Measurements from ENCODE around the gene SEC22A.

DNA sequence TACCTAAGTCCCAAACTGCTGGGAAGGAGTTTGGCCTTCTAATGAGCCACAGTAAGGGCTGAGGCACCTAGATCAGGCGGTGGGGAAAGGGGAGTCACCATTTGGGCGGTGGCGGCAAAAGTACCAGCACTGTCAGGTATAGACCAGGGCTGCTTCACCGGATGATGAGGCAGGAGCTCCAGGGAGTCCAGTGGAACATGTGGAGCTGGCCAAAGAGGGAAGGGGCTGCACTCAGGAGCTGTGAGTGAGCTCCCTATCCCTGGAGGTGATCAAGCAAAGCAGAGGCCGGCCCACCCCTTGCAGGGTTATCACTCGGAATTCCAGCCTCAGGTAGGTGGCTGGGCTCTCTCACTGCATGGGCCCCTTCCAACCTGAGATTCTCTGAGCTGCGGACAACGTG, 108.4 kb downstream of the SEC22A start:
- TF ChIP-seq KDM5A (IDR thresholded peaks at IDR 0.05; ENCODE audit: low read length): no peak
- TF ChIP-seq EZH2 (IDR thresholded peaks at IDR 0.05; ENCODE audit: low read depth, low read length, severe bottlenecking): no peak
- no peak for TF ChIP-seq JUN (IDR thresholded peaks at IDR 0.05; ENCODE audit: low read depth, low read length)
- no peak for TF ChIP-seq SUZ12 (IDR thresholded peaks at IDR 0.05; ENCODE audit: low read length)
- TF ChIP-seq EGR1 (IDR thresholded peaks at IDR 0.05; ENCODE audit: borderline replicate concordance, low read depth, low read length): no peak
- TF ChIP-seq CEBPB (IDR thresholded peaks at IDR 0.05; ENCODE audit: low read depth, low read length): no peak
- no peak for TF ChIP-seq YY1 (IDR thresholded peaks at IDR 0.05; ENCODE audit: low read depth, low read length)
- TF ChIP-seq, protein P1, sequence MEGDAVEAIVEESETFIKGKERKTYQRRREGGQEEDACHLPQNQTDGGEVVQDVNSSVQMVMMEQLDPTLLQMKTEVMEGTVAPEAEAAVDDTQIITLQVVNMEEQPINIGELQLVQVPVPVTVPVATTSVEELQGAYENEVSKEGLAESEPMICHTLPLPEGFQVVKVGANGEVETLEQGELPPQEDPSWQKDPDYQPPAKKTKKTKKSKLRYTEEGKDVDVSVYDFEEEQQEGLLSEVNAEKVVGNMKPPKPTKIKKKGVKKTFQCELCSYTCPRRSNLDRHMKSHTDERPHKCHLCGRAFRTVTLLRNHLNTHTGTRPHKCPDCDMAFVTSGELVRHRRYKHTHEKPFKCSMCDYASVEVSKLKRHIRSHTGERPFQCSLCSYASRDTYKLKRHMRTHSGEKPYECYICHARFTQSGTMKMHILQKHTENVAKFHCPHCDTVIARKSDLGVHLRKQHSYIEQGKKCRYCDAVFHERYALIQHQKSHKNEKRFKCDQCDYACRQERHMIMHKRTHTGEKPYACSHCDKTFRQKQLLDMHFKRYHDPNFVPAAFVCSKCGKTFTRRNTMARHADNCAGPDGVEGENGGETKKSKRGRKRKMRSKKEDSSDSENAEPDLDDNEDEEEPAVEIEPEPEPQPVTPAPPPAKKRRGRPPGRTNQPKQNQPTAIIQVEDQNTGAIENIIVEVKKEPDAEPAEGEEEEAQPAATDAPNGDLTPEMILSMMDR (IDR thresholded peaks at IDR 0.05; ENCODE audit: control extremely low read depth in 1 of 3, insufficient read depth in 1 of 3, low read depth in 1 of 3, low read length in 3 of 3): no peak
- TF ChIP-seq RFX5 (IDR thresholded peaks at IDR 0.05; ENCODE audit: borderline replicate concordance, low read depth, low read length): no peak
- TF ChIP-seq NRF1 (IDR thresholded peaks at IDR 0.05; ENCODE audit: low read depth, low read length): no peak
- TF ChIP-seq SP1 (IDR thresholded peaks at IDR 0.05; ENCODE audit: low read depth, low read length): no peak
- no peak for TF ChIP-seq TCF12 (IDR thresholded peaks at IDR 0.05; ENCODE audit: low read depth, low read length)
- no peak for TF ChIP-seq SIN3A (conservative IDR thresholded peaks at IDR 0.05 in 1 of 2, IDR thresholded peaks at IDR 0.05 in 1 of 2; ENCODE audit: low read depth in 1 of 2, low read length in 2 of 2)
